Activated T-cell treated with anti-CD3 and anti-CD28 coated beads for 24 hours (primary cell): ENCODE results near the gene NAPB.
"Not testable (repeated sequence)": the region's sequence is repeated elsewhere in the genome, so short reads cannot be mapped to it uniquely, and the experiment has no call there.

ENCODE experiments used
- DNase-seq: peaks from one replicate; pipeline ENCODE4 v3.0.0-alpha.2; 2020; ENCODE audit warnings: low read depth

Gene NAPB

DNA sequence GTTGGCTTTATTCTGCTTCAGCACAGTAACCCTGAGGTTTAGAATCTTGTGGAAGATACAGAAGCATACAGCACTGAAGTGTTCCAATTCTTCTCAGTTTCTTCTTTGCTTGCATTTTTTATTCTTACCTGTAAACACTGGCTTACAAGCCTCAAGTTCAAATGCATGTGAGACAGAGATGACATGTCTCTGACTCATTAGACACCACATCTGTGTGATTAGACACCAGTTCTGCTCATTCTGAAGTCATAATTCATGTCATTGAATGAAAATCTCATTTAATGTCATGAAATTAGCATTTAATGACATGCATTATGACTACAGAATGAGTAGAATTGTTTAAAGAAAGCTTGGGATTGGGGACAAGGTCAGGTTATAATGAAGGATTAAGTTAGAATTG, 53.5 kb downstream of the NAPB start:
- no peak for DNase-seq

DNA sequence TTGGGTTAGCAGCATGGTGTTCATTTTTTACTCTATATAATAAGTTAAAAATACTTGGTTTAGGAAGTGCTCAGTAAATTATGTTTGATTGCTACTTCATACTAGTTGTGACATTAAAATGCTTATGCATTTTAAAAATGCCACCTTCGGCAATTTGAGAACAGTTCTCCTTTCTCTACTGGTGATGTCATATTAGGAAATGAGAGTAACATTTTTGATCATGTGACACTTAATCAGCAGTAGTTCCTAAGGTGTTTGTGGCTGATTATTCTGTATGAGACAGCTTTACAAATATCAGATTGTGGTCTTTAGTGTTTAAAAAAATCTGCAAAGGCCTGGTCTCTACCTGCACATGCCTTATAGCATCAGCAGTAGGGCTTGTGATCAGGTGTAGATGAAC, 54.9 kb downstream of the NAPB start:
- no peak for DNase-seq

DNA sequence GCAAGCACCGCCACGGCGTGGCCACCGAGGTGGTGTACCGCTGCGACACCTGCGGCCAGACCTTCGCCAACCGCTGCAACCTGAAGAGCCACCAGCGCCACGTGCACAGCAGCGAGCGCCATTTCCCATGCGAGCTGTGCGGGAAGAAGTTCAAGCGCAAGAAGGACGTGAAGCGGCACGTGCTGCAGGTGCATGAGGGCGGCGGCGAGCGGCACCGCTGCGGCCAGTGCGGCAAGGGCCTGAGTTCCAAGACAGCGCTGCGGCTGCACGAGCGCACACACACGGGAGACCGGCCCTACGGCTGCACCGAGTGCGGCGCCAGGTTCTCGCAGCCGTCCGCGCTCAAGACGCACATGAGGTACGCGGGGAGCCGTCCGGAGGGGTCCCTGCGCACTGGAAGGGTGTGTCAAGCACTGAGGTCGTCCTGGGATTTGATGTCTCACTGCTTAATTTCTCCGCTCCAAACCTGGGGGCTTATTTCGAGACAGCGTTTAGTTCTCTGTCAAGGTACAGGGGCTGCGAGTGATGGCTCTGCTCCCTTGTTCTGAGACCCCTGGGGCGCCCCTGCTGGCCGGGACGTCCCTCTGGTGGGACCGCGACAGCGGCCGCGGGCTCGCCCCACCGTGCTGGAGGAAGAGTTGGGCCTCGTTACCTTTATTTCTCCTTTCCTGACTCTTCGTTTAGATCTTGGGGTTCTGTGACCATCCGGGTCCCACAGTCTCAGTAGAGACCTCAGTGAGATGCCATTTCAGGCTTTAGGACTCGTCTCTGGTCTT, 55.7 kb downstream of the NAPB start:
- DNase-seq = no peak

DNA sequence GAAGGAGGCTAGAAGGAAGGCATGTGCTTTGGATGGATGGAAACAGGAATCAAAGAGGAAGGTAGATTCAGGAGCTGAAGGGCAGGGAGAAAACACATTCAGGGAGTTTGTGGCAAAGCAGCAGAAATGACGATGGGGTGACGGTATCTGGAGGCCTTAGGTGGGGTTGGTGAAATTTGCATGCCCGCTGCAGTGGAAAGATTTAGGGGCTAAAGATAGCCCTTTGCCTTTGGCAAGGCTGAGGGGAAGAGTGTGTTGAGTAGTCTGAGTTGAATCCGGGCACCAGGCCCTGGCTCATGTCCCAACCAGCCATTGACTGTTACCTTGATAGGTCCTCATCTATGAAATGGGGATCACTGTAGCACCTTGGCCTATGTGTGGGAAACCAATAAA, 58.0 kb downstream of the NAPB start:
- no peak for DNase-seq

DNA sequence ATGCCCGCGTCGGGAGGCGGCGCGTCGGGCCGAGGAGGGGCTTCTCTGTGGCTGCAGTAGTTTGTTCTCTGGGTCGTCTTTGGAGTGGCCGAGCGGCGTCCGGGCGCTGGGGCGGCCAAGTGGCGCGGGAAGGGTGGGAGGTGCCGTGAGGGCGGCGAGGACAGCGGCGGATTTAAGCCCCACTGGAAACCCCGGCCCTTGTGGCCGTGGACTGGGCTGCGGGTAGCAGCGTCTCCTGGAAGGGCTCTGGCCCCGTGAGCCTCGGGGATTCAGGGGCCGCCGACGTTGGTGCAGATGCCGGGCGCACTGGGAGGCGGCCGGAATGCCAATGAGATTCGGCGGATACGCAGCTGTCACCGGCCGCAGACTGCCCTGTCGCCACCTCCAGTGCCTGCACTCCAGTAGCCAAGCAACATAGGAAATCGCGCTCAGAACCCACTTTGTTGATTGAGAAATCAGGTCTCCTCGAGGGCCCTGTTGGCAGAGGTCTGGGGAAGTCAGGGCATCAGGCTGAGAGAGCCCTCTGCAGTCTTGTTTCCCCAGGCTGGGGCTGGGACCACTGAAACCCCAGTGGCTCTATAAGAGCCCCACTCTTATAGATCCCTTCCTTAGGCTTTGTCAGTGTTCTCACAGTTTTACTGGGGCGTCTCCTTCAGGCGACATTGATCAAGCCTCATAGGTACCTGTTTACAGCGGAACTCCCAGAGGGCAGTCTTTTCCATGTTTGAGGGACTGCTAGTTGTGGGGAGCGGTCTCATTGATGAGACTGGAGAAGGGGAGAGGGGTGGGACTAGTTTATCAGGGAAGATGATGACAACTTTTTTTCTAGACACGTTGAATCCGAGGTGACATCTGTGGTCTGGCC, 58.7 kb downstream of the NAPB start:
- no peak for DNase-seq

DNA sequence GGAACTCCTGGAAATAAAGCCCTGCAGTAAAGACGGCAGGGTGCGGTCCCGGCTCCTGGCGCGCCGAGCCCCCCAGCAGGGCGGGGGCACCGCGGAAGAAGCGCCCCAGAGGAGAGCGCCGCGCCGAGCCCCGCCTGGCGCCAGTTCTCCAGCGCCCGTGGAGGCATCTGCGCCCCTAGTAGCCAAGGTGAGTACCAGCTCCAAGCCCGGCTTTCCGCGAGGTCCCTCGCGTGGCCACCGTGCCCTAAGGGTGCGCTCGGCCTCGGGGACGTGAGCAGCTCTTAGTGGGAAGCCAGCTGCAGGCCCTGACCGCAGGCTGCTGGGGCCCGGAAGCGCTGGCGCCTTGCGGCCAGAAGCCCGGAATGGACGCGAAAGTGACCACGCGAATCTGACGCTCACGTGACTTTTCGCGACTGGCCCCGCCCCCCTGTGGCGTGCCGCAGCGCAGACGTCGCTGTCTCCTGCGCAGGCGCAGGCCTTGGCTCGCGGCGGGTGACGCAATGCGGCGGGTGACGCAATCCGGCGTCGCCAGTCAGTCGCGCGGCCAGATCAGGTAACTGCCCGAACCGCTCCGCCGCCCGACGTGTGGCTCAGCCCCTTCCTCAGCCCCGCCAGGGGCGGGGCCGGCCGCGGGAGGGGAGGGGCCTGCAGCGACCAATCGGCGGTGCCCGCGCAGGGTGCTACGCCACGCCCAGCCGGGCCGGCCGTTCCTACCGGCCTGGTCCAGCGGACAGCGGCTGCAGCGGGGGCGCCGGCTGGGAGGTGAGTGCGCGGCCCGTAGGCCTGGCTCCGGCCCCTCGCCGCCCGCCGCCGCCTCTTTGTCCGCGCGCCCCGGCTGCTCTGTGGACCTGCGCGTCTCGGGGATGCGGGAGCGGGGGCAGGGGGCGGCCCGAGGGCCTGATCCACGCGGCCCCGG, 59.6 kb downstream of the NAPB start, which contains the start of gene GZF1:
TSS of gene GZF1 (plus strand) at position 707 of the 916 bp plus-strand sequence. CDS start 2,202 bp downstream, outside the sequence.
- peak; percentile 98 for DNase-seq

DNA sequence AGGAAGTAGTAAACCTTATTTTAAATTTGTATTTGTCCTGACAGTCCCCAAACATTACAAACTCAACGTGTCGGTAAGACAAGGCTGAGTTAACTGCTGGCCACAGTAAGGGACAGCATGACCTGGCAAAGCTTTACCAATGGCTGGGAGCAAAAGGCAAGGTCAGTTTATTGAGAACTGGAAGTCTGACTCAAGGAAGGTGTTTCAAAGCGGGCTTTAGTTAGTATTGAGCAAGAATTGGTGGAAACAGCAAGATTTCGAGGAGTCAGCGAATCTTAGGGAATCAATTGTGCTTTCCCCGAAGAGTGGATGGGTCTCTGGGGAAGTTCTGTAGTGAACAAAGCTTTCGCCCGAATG, 60.2 kb downstream of the NAPB start:
- DNase-seq = no peak

DNA sequence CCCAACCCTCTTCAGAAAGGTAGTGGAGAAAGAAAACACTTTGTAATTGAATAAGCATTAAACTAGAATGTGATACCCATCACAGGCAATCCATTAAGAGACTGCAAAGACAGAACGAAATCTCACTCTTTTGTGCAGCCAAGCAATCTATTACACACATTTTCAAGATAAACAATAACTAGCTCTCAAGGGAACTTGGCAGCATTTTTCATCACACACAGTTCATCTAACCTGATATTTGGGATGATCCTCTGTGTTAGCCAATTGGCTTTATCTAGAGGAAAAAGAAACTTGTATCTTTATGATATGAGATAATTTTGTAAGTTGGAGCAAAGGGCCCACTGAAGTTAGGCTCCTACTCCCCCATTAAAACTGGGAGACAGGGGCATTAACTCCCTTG, 60.8 kb downstream of the NAPB start:
- DNase-seq = no peak

DNA sequence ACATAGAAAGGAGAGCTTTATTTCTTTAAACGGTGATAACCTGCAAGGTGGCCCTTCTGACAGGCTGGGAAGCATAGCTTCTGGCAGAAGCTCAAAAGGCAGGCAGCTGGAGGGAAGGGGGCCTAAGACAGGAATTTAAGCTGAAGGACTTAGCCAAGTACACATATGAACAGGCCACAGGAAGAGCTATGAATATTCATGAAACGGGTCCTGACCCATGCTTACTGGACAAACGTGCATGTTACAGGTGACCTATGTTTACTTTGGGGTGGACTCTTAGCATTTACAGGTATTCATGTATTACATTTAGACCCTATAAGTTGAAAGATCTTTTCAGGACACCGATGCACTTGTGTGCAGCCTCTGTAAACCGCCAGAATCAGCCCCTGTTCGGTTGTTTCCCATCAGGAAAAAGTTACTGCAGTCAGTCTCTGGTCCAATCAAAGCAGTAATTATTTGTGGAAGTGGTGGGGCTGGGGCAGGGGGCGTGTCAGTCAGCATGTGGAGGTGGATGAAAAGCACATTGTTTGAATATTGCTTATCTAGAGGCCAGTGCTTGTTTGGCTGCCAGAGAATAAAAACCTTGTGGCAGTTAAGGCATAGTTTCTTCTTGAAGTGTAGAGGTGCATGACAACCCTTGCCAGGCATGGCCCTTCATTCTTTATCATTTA, 62.2 kb downstream of the NAPB start:
- DNase-seq = no peak

DNA sequence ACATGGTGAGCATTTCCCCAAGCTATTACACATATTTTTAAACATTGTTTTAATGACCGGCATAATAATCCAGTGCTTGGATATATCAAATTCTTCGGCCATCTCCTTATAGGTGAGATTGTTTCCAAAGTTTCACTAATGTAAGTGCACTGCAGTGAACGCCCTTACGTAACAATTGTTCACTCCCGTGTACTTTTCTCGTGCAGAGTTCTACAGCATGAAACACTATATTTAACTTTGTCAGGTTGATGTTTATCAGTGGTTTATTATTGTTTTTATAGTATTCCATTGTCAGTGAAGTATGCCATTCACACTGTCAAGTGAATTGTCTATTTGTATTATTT, 62.8 kb downstream of the NAPB start:
- DNase-seq = no peak

DNA sequence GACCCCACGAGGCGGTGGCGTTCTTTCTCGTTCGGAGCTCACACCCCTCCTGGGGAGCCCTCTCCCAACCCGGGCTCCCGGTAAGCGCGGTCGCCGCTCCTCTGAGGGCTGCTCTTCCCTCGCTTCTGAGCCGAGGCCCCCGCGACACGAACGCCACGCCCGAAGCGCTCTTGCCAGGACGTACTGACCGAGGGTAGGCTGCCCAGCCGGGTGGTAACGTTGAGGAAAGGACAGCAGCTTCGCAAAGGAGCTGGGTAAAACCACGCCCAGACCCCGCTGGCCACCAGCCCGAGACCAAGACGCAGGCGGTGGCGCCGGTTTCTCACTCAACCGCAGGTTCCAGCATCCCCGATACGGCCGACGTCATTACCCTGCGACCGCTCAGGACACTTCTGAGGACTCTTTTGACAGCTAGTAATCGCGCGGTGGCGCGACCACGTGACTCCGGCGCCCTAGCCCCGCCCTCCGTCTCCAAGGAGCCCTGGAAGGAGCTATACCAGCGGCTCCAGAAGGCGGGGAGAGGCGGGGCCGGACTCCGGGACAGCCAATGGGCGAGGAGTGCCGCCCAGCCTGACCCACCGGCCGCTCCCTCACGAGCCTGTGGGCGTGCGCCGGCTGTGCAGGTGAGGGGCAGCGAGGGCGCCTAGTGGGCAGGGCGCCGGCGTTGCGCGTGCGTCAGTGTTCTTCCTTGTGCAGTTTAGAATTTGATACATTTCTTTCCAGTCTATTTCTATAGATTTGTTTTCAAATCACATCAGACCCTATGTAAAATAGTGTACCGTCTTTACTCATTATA, 63.3 kb downstream of the NAPB start:
- peak; percentile 100 for DNase-seq

DNA sequence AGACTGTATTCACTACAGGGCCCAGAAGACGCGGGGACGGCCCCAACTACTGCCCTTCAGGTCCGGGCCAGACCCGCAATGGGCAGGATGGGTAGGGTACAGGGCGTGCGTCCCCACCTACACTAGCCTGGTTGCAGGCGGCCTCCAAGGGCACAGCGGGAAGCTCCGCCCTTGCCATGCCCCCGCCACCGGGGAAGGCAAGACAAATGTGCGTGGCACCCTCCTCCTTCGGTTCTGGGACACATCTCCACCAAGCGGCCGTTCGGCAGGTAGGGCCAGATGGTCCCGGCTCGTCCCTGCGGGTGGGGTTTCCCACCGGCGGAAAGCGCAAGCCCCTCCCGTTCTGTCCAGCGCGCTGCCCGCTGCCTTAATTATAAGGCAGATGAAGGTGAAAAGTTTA, 65.1 kb downstream of the NAPB start:
- no peak for DNase-seq

DNA sequence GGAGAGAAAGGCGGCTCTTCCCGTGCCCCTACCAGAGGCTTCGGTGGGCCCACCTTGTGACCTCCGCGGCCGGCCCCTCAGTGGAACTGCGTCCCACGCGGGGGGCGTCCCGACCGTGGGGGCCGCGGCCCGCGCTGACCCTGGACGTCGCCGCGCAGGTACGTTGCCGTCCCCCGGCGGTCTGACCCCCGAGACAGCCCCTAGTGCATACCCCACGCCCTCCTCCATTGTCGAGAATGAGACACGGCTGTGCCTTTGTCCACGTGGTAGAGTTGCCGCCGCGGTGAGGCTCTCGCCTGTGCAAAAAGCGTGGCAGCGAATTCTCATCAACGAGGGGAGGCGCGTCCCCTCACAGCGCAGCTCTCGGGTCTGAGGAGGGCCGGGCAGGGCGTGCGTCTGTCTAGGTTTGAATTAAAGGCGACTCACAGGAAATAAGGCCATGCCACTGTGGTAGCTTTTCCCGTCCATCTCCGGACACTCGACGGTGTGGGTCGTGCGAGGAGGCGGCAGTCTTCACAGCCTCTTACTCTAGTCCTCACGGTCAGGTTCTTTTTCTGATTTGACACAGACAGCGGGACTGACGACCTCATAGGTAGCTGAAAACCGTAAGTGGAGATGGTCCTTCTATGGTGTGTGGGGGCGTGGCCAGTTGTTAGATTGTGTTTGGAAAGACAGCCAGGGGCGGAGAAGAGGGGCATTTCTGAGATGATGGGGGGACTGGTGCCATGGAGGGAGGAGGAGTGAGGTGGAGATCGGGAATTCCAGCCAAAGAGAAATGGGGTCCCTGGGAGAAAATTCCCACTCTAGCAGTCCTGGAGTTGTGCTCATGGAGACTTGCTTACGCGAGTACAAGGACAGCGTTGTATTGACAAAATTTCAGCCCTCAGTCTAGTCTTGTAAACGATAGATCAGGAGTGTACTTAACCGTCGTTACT, 70.1 kb downstream of the NAPB start:
- DNase-seq = peak; percentile 56

DNA sequence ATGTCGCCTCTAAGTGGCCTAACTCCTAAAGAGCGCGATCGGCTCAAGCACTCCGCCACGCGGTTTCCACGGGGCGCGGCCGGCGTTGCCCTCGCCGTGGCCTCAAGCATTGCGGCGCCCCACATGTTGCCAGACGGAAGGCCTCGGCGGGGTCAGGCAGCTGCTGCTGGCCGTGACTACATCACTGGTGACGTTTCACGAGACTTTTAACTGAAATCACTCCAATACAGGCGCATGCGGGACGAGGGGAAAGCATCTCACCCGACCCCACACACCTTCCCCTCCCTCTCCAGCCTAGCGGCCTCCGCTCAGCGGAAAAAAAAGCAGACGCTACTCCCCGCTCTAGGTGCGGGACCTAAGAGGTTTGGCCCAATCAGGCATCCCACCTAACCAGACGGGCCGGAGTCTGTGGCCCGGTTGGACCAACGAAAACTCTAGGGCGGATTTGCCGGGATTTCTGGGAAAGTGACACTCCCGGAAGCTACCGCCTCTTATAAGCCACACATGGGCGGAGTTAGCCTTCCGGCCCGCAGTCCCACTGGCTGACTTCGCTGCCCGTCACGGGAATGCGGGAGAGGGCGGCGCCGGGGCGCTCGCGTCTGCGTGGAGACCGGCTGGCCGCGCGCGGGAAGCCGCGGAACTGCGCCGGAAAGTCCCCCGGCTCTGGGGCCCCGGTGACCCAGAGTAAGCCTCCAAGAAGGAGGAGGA, 70.9 kb downstream of the NAPB start, which contains the start of gene NXT1:
TSS of gene NXT1 (plus strand) at position 596 of the 708 bp plus-strand sequence. CDS start 3,251 bp downstream, outside the sequence.
- DNase-seq = peak; percentile 97

DNA sequence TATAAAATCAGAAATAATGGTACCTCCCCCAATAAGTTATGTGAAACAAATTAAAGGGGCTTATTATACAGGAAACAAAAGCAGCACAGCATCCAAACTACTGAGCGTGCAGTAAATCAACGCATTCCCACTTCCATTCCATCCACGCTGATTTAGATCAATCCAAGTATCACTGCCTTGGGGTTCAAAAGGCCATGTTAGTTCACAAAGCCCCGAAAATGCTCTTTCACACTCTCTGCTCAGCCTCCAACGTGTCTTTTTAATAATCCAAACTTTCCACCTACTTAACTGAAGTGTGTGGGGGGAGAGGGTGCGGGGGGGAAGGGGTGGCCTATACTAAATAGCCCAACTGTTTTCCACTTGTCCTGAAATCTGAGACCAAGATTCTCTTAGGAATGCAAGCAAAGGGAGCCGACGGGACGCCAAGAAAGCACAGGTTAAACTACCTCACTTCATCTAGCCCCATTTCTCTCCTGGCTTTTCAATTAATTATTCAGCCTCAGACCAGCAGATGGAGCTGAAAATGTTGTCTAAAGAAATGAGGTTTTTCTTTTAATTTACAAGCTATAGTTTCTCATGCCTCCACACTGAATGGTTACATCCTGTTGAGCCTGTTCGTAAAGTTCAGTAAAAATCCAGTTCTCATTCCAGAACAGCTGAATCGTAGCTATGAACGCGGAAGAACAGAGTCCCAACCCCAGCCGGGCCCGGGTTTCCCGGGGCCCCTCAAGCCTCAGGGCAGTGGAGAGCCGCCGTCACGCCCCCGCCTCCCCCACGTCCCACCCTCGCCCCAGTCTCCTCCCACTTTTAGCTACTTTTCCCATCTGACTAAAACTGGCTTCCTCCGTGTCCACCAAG, 71.7 kb downstream of the NAPB start:
- no peak for DNase-seq

DNA sequence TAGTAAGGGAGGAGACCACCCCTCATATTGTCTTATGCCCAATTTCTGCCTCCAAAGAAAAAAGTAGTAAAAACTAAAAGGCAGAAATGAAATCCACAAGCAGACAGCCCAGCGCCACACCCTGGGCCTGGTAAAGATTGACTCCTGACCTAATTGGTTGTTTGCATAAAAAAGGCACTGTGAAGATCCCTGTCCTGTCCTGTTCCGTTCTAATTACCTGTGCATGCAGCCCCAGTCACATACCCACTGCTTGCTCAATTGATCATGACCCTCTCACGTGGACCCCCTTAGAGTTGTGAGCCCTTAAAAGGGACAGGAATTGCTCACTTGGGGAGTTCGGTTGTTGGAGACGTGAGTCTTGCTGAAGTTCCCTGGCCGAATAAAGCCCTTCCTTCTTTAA, 72.8 kb downstream of the NAPB start:
- not testable (repeated sequence) for DNase-seq

DNA sequence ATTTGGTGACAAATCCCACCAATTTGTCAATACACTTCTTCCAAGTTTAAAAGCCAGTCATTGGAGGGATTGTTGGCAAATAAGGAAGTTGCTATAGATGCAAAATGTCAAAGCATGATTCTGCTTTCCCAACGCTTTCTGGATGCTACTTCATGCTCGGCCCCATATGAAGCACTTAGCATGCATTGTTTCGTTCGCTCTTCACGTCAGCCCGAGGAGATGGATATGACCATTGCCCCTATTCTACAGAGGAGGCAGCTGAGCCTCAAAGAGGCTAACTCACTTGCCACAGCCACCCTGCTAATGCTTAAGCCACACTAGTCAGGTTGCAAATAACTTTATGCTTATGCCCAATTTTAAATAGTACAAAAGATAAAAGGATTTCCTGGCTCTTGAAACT, 73.5 kb downstream of the NAPB start:
- DNase-seq = no peak

DNA sequence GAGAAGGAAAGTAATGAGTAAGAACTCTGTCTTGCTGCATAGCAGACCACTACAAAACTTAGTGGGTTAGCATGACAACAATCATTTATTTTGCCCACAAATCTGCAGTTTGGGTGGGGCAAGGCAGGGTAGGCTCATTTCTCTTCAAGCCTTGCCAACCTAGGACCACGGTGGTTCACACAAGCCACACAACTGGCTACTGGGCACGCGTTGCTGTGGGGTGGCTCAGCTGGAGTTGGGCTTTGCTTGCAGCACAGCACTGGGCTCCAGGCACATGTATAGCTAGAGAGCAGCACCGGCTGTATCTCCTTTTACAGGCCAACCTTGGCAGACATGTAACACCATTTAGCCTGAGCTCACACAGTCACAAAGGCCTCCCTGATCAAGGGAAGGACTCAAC, 75.3 kb downstream of the NAPB start:
- DNase-seq = no peak
